Iris pigment epithelial cell (primary cell): Measurements from ENCODE around the gene KDM6B.
A peak's percentile ranks its signal among the peaks of the same experiment; 100 is the strongest.

Source experiments
- DNase-seq: peaks from one replicate; pipeline ENCODE4 v3.0.0-alpha.2; 2011; ENCODE audit warnings: low read depth

The KDM6B gene

DNA sequence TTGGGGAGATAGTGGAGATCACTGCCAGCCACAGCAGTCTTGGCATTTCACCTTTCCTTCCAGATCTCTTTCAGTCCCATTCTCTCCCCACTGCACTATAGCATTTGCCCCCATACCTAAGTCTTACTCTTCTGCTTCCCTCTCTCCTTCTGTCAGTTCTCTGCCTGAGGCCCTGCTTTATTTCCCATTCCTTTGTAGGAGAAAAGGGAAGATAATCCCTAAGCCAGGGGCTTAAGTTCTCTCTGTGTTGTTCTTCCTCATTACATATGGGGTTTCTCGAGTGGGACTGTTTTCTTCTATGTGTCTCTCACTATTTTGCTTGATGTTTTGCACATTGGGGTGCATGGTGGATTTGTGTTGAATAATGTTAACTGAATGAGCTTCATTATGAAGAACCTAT lies 6.4 kb downstream of the KDM6B start:
- DNase-seq = no peak

DNA sequence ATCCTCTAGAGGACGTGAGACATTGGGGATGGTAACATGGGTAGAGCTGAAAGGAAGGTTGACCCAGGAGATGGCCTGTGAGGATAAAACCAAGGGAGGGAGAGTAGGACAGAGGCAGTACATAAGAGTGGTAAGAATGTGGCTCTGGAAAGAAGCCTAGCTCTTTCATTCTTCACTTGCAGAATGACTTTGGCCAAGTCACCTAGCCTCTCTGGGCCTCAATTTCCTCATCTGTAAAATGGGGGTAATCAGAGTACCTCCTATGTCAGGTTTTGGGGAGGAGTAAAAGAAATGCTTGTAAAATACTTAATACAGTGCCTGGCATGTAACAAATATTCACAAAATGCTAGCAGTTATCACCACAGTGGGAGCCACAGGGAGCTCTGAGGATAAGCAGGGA lies 6.9 kb downstream of the KDM6B start:
- no peak for DNase-seq

DNA sequence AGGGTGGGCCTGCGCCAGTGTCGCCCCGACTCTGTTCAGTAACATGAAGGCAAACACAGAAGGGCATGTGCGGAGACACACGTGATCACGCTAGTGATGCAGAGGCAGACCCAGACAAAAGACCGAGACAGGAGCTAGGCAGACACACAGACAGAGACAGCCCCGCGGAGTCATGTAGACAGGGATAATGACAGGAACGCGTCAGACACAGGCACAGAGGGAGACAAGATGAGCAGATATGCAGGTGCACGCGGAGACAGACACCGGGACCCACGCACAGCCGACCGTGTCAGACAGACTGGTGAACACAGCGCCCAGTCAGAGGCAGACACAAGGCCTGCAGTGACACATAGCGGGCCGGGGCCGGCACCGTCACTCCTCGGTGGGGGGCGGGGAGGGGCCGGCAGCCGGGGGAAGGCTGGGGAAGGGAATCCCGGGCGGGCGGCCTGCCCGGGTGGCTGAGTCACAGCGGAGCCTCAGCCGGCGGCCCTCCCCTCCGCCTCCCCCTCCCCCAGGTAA lies 7.4 kb downstream of the KDM6B start:
- peak; percentile 92 for DNase-seq

DNA sequence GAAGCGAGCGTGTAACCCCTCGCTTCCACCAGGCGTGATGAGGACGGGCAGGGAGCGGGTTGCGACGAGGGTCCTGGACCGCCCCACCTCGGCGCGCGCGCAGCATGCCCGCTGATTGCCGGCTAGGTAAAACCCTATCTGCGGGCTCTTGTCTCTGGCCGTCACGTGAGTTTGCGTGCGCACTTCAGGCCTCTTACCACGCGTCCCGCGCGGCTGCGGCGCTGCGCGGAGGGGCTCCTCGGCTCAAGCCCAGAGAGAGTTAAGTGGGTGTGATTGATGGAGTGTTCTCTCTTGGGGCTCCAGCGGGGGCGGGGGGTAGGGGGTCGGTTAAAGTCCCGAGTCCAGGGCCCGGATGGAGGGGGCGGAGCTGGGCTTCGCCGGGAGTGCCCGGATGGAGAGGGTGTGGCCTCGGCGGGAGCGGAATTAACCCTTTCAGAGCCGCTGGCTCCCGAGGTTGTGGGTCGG lies 7.9 kb downstream of the KDM6B start:
- DNase-seq = peak; percentile 80

DNA sequence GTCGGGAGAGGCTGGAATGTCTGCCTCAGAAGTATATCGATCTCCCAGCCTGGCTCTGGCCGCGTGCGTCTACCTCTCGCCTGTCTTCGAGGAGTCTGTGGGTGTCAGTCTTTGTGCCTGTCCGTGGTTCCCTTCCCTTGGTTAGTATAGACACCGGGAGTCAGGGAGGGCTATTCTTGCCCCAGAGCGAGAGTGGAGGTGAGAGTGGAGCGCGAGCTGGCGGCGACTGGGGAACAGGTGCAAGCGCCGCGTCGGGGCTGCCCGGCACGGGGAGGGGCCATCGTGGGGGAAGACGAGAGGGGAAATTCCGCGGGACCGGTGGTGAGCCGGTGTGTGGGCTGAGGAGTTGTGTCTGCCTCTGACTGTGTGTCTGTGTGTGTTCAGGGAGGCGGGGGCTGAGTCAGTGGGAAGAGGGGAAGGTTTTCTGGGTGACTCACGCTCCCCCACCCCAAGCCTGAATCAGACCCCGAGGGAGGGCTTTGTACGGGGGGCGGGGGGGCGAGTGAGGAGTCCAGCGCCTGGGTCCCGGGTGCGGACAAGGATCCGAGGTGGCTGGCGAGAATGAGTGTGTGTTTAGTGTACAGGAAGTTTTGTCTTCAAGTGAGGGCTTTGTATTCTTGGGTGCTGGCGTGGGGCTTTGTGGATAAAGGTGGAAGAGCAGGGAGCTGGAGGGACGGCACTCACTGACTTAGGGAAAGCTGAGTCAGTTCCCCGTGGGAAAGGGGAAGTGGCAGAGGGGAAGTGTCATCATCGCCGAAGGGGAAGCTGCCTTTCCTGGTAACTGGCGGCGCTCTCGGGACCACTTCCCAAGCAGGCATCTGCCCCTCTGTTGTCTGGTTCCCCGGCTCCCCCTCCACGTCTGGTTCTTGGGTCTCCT lies 8.6 kb downstream of the KDM6B start:
- DNase-seq = peak; percentile 97

DNA sequence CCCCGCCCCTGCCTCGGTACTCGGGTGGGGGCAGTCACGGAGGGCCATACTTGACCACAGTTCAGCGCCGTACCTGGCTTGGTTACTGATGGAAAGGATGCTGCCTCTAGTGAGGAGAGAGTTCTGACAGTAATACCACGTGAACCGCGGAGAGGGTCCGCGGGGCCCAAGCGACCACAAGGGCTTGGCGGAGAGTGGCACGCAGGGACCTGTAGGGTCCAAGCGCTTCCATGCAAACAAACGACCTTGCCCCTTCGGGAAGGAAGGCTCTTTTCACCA lies 9.2 kb downstream of the KDM6B start:
- DNase-seq = no peak

DNA sequence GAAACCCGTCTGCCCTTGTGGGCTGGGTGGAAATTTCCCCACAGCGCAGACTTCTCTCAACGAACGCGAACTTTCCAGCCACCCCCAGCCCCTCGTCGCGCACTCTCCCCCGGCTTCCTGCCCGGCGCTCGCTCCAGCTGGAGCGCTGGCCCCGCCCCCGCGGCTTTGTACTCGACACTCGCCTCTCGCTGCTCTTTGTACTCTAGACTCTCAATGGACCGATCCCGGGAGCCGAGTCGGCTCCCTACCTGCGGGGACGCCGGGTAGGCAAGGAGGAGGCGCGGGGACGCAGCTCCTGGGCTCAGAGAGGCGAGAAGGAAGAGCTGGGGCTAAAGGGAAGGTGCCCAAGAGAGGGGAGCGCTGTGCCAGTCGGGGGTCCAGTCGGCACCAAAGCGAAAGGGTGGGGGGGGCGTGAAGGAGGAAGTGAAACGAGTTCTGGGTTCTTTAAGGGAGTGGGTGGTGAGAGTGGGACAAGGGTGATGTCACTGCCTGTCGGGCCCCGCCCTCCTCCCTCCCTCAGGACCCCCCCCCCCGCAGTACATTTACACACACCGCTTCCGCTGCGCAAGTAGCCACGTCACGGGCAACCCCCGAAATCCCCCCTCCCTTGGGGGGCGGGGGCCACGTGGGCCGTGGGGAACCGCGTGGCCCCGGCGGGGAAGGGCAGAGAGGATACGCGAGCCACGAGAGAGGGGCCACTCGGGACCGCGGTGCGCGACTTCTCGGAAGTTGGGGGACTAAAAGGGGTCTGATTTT lies 9.7 kb downstream of the KDM6B start:
- peak; percentile 93 for DNase-seq

DNA sequence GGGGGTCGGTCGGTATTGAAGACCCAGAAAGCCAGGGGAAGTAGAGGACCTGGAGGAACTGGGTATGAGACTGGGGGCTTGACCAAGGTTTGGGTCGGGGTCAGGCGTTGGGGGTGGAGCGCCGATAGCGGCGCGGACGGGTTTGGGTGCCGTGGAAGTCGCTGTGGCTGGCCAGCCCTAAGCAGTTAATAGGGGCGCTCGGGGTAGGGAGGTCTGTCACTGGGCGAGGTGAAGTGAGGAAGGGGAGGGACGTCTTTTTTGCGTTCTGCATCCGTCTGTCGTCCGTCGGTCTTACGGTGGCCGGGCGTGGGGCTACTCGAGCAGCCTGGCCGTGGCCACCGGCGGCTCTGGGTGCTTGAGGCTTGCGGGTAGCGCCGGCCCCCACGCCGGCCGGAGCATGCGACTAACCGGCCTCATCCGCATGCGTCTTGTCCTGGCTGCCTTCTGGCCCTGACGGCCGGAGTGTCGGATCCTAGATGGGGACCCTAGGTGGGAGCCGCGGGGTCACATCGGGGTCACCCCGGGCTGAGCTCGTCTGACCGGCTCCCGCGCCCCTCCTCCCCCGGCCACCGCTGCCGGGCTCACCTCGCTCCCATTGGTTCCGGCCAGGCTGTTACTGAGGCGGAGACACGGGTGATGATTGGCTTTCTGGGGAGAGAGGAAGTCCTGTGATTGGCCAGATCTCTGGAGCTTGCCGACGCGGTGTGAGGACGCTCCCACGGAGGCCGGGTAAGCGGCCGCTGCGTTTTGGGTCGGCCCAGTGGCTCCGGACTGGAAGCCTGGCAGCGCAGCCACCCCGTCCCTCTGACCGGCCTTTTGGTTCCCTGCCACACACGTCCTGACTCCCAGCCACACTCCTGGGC lies 10.5 kb downstream of the KDM6B start:
- DNase-seq = peak; percentile 97

DNA sequence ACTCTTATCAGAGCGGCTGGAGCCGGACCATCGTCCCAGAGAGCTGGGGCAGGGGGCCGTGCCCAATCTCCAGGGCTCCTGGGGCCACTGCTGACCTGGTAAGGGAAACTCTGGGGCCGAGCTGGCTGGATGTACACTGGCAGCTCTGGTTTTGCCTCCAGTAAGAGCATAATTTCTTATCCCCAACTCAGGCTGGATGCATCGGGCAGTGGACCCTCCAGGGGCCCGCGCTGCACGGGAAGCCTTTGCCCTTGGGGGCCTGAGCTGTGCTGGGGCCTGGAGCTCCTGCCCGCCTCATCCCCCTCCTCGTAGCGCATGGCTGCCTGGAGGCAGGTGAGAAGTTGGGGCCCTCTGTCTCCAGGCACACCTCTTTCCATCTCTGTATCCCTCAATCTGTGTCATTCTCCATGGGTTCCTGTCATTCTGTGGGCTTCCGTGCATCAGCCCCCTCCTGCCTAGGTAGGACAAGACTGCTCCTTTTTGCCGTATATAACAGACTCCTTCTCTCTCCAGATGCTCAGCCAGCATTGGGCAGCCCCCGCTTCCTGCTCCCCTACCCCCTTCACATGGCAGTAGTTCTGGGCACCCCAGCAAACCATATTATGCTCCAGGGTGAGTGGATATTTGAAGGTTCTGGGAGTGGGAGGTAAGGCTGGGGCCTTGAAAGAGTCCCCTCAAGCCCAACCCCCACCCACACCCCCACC lies 11.5 kb downstream of the KDM6B start:
- no peak for DNase-seq

DNA sequence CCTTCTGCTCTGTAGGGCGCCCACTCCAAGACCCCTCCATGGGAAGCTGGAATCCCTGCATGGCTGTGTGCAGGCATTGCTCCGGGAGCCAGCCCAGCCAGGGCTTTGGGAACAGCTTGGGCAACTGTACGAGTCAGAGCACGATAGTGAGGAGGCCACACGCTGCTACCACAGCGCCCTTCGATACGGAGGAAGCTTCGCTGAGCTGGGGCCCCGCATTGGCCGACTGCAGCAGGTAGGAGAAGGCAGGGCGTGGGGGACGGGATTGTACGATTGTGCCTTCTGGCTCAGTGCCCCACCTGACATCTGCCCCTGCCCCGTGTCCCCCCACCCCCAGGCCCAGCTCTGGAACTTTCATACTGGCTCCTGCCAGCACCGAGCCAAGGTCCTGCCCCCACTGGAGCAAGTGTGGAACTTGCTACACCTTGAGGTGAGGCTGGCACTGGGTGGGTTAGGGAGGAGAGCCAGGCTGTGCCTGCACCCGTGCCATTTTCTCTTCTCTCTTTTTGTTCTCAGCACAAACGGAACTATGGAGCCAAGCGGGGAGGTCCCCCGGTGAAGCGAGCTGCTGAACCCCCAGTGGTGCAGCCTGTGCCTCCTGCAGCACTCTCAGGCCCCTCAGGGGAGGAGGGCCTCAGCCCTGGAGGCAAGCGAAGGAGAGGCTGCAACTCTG lies 12.2 kb downstream of the KDM6B start:
- no peak for DNase-seq

DNA sequence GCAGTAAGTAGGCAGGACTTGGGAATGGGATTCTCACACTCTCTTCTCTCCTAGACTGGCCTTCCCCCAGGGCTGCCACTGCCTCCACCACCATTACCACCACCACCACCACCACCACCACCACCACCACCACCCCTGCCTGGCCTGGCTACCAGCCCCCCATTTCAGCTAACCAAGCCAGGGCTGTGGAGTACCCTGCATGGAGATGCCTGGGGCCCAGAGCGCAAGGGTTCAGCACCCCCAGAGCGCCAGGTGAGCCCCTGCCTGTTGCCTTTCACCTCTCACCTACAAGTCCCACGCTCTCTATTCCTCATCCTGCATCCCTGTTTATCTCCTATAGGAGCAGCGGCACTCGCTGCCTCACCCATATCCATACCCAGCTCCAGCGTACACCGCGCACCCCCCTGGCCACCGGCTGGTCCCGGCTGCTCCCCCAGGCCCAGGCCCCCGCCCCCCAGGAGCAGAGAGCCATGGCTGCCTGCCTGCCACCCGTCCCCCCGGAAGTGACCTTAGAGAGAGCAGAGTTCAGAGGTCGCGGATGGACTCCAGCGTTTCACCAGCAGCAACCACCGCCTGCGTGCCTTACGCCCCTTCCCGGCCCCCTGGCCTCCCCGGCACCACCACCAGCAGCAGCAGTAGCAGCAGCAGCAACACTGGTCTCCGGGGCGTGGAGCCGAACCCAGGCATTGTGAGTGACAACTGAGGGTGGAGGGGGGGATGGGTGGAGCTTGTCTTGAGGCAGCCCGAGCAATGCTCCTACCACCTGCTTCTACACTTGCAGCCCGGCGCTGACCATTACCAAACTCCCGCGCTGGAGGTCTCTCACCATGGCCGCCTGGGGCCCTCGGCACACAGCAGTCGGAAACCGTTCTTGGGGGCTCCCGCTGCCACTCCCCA lies 13.0 kb downstream of the KDM6B start:
- DNase-seq = no peak

DNA sequence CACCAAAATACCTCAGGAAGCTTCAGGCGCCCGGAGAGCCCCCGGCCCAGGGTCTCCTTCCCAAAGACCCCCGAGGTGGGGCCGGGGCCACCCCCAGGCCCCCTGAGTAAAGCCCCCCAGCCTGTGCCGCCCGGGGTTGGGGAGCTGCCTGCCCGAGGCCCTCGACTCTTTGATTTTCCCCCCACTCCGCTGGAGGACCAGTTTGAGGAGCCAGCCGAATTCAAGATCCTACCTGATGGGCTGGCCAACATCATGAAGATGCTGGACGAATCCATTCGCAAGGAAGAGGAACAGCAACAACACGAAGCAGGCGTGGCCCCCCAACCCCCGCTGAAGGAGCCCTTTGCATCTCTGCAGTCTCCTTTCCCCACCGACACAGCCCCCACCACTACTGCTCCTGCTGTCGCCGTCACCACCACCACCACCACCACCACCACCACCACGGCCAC lies 14.1 kb downstream of the KDM6B start:
- no peak for DNase-seq

DNA sequence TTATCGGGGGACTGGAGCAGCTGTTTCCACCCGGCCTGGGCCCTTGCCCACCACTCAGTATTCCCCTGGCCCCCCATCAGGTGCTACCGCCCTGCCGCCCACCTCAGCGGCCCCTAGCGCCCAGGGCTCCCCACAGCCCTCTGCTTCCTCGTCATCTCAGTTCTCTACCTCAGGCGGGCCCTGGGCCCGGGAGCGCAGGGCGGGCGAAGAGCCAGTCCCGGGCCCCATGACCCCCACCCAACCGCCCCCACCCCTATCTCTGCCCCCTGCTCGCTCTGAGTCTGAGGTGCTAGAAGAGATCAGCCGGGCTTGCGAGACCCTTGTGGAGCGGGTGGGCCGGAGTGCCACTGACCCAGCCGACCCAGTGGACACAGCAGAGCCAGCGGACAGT lies 14.7 kb downstream of the KDM6B start:
- DNase-seq = no peak

DNA sequence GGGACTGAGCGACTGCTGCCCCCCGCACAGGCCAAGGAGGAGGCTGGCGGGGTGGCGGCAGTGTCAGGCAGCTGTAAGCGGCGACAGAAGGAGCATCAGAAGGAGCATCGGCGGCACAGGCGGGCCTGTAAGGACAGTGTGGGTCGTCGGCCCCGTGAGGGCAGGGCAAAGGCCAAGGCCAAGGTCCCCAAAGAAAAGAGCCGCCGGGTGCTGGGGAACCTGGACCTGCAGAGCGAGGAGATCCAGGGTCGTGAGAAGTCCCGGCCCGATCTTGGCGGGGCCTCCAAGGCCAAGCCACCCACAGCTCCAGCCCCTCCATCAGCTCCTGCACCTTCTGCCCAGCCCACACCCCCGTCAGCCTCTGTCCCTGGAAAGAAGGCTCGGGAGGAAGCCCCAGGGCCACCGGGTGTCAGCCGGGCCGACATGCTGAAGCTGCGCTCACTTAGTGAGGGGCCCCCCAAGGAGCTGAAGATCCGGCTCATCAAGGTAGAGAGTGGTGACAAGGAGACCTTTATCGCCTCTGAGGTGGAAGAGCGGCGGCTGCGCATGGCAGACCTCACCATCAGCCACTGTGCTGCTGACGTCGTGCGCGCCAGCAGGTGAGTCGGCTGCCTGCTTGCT lies 15.2 kb downstream of the KDM6B start:
- no peak for DNase-seq

DNA sequence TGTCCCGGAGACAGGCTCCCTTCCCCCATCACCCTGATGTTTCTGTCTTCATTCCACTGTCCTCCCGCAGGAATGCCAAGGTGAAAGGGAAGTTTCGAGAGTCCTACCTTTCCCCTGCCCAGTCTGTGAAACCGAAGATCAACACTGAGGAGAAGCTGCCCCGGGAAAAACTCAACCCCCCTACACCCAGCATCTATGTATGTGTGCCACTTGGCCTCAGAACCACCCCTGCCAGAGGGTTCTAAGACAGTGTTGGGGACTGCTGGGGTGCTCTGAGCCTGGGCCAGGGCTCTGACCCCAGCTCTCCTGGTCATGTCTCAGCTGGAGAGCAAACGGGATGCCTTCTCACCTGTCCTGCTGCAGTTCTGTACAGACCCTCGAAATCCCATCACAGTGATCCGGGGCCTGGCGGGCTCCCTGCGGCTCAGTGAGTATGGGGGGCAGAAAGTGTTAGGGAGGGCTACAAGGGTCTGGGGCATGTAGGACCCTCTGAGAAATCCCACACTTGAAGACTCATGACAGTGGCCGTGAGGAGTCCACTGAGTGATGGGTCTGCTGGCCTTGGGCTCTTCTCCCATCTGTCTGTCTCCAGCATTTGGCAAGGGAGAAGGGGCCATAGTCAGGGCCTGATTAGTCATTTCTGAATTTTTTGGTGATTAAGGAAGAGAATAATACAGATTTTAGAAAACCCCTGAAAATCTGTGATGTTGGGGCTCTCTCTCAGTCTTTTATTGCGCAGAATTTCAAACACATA lies 15.9 kb downstream of the KDM6B start:
- DNase-seq = no peak

DNA sequence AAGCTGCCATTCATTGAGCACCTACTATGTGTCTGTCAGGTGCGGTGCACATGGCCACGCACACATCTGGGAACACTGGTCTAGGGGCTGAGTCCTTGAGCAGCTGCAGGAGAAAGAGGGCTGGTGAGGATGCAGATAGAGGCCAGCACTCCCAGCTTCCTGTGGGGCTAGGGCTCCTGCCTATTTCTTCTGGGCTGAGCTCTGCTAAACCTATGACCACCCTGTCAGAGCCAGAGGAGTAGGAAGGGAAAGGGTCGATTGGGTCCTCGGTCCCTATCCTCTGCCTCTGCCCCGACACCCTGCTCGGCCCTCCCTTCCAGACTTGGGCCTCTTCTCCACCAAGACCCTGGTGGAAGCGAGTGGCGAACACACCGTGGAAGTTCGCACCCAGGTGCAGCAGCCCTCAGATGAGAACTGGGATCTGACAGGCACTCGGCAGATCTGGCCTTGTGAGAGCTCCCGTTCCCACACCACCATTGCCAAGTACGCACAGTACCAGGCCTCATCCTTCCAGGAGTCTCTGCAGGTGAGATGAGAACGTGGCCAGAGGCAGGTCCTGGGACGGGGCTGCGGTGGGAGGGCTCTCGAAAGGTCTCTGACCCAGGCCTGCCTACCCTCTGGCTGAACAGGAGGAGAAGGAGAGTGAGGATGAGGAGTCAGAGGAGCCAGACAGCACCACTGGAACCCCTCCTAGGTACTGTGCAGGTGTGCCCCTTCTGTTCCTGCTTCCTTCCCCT lies 16.9 kb downstream of the KDM6B start:
- DNase-seq = no peak

DNA sequence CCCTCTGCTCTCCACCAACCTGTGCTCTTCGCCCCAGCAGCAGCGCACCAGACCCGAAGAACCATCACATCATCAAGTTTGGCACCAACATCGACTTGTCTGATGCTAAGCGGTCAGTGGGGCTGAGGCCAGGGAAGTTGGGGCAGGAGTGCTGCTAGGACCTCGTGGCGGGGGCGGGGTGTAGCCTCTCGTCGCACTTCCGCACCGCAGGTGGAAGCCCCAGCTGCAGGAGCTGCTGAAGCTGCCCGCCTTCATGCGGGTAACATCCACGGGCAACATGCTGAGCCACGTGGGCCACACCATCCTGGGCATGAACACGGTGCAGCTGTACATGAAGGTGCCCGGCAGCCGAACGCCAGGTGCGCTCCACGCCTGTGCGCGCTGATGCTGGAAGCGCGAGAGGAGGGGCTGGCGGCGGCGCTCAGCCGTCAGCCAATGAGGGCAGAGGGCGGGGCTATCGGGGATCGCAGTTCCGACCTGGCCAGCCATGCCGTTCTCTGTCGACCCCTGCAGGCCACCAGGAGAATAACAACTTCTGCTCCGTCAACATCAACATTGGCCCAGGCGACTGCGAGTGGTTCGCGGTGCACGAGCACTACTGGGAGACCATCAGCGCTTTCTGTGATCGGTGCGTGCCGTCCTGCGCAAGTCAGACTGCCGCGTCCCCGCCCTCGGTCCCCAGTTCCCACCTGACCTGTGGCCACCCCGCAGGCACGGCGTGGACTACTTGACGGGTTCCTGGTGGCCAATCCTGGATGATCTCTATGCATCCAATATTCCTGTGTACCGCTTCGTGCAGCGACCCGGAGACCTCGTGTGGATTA lies 17.6 kb downstream of the KDM6B start:
- peak; percentile 80 for DNase-seq
